OCI-LY7 (cell line): ENCODE data around the gene FOXF2.

Source experiments
- EZH2phosphoT487 ChIP-seq: fragments of 200-600 bp; sonication (generic); IDR thresholded peaks from 2 replicates; pipeline ENCODE4 v1.6.1; 2018; ENCODE audit warnings: low read depth, borderline replicate concordance, mild to moderate bottlenecking, mixed run types, antibody characterized with exemption, low read length, moderate library complexity, mixed read lengths
- TF ChIP-seq, protein P1 (sequence below): fragments of 200-600 bp; sonication (generic); conservative IDR thresholded peaks from 2 replicates; pipeline ENCODE4 v1.5.1; 2014; ENCODE audit warnings: mild to moderate bottlenecking, antibody characterized with exemption, low read length, moderate library complexity, mixed read lengths

DNA sequence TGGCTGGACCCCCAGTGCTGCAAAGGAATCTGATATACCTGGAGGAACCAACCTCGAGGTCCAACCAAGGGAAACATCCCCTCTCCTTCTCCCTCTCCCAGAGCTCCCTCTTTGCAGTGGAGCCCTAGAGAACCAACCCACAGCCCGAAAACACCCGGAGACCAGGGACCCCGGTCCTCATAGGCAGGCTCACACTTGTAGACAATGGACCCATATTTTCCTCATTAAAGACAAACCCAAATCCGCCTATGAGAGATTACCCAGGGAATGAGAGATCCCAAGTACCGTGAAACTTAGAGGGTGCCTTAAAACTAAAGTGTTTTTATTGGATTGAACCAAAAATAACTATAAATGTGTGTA lies 9.6 kb upstream of the FOXF2 start:
- TF ChIP-seq, protein P1, sequence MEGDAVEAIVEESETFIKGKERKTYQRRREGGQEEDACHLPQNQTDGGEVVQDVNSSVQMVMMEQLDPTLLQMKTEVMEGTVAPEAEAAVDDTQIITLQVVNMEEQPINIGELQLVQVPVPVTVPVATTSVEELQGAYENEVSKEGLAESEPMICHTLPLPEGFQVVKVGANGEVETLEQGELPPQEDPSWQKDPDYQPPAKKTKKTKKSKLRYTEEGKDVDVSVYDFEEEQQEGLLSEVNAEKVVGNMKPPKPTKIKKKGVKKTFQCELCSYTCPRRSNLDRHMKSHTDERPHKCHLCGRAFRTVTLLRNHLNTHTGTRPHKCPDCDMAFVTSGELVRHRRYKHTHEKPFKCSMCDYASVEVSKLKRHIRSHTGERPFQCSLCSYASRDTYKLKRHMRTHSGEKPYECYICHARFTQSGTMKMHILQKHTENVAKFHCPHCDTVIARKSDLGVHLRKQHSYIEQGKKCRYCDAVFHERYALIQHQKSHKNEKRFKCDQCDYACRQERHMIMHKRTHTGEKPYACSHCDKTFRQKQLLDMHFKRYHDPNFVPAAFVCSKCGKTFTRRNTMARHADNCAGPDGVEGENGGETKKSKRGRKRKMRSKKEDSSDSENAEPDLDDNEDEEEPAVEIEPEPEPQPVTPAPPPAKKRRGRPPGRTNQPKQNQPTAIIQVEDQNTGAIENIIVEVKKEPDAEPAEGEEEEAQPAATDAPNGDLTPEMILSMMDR: no peak
- TF ChIP-seq EZH2phosphoT487: no peak
